ENCODE data around the gene CARMIL1.

DNA sequence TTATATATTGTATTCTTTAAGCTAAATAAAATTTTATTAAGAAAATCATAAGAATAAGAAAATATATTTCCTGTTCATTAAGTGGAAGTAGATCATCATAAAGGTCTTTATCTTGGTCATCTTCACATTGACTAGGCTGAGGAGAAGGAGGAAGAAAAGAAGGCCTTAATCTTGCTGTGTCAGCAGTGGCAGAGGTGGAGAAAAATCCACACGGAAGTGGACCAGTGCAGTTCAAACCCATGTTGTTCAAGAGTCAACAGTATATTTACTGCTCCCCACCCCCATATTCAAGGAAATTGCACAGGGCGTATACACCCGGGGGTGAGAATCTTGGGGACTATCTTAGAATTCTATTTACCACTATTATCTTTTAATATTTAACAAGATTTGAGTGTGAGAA is 194.3 kb downstream of the CARMIL1 start:
- TF ChIP-seq, protein P1, sequence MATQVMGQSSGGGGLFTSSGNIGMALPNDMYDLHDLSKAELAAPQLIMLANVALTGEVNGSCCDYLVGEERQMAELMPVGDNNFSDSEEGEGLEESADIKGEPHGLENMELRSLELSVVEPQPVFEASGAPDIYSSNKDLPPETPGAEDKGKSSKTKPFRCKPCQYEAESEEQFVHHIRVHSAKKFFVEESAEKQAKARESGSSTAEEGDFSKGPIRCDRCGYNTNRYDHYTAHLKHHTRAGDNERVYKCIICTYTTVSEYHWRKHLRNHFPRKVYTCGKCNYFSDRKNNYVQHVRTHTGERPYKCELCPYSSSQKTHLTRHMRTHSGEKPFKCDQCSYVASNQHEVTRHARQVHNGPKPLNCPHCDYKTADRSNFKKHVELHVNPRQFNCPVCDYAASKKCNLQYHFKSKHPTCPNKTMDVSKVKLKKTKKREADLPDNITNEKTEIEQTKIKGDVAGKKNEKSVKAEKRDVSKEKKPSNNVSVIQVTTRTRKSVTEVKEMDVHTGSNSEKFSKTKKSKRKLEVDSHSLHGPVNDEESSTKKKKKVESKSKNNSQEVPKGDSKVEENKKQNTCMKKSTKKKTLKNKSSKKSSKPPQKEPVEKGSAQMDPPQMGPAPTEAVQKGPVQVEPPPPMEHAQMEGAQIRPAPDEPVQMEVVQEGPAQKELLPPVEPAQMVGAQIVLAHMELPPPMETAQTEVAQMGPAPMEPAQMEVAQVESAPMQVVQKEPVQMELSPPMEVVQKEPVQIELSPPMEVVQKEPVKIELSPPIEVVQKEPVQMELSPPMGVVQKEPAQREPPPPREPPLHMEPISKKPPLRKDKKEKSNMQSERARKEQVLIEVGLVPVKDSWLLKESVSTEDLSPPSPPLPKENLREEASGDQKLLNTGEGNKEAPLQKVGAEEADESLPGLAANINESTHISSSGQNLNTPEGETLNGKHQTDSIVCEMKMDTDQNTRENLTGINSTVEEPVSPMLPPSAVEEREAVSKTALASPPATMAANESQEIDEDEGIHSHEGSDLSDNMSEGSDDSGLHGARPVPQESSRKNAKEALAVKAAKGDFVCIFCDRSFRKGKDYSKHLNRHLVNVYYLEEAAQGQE (tag by site-specific recombination; IDR thresholded peaks at IDR 0.05): no peak
- no peak for TF ChIP-seq ZSCAN30 (tag by site-specific recombination; IDR thresholded peaks at IDR 0.05)
- no peak for TF ChIP-seq YY1 (tag by site-specific recombination; IDR thresholded peaks at IDR 0.05)
- no peak for TF ChIP-seq TRIM28 (IDR thresholded peaks at IDR 0.05; ENCODE audit: borderline replicate concordance, low read length)
- TF ChIP-seq KLF10 (tag by site-specific recombination; IDR thresholded peaks at IDR 0.05): no peak
- TF ChIP-seq, protein P2, sequence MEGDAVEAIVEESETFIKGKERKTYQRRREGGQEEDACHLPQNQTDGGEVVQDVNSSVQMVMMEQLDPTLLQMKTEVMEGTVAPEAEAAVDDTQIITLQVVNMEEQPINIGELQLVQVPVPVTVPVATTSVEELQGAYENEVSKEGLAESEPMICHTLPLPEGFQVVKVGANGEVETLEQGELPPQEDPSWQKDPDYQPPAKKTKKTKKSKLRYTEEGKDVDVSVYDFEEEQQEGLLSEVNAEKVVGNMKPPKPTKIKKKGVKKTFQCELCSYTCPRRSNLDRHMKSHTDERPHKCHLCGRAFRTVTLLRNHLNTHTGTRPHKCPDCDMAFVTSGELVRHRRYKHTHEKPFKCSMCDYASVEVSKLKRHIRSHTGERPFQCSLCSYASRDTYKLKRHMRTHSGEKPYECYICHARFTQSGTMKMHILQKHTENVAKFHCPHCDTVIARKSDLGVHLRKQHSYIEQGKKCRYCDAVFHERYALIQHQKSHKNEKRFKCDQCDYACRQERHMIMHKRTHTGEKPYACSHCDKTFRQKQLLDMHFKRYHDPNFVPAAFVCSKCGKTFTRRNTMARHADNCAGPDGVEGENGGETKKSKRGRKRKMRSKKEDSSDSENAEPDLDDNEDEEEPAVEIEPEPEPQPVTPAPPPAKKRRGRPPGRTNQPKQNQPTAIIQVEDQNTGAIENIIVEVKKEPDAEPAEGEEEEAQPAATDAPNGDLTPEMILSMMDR (tag by site-specific recombination; IDR thresholded peaks at IDR 0.05): no peak
- TF ChIP-seq HOXC10 (CRISPR knock-in tag; IDR thresholded peaks at IDR 0.05): no peak
- no peak for TF ChIP-seq HOXD13 (CRISPR knock-in tag; IDR thresholded peaks at IDR 0.05; ENCODE audit: borderline replicate concordance)
- no peak for TF ChIP-seq ZBTB17 (tag by site-specific recombination; IDR thresholded peaks at IDR 0.05)
- no peak for TF ChIP-seq BCL11B (tag by site-specific recombination; IDR thresholded peaks at IDR 0.05; ENCODE audit: low read depth)
- TF ChIP-seq ZFP69B (tag by site-specific recombination; IDR thresholded peaks at IDR 0.05): no peak
- TF ChIP-seq ZNF560 (tag by site-specific recombination; IDR thresholded peaks at IDR 0.05; ENCODE audit: borderline replicate concordance): no peak
- TF ChIP-seq ZNF658 (tag by site-specific recombination; IDR thresholded peaks at IDR 0.05): no peak
- no peak for TF ChIP-seq ZNF292 (tag by site-specific recombination; IDR thresholded peaks at IDR 0.05; ENCODE audit: borderline replicate concordance, low read depth)
